ENCODE results near the gene SIRT3. TPM values are rescaled to one million over a fixed set of nuclear protein-coding genes. Genes with fewer than 3 reads are reported as not detected.

SIRT3 gene
- total and polyA plus RNA-seq, 2 of the 4 experiments (the other 2 are of a cell fraction), result 5.4 to 18.6 TPM

GRCh38 chr11:249062-249461 is 12.9 kb upstream of the SIRT3 start:
- Histone ChIP-seq H4K8ac (ENCODE audit: low read depth in 2 of 2, low read length in 2 of 2) (no peak overlapping the region), H3K79me1 (ENCODE audit: low read depth in 1 of 2, low read length in 2 of 2) (peaks cover 14% of the 10 kb centered on the region in 2 experiments; a peak in 3 of 4 replicates), H3K56ac (ENCODE audit: extremely low read depth, insufficient read depth, low read length) (no peak overlapping the region), H2AK9ac (replicated peaks; ENCODE audit: low read depth, low read length, poor library complexity) (no peak overlapping the region), H3K9me3 (ENCODE audit: control insufficient read depth, insufficient read depth, low read length) (no peaks in the 10 kb centered on the region), H2BK20ac (ENCODE audit: low read depth, low read length) (no peak overlapping the region), H3K36me3 (ENCODE audit: control insufficient read depth, insufficient read depth, low read length) (peaks cover 61% of the 10 kb centered on the region), H2AFZ (replicated peaks; ENCODE audit: low read length, poor library complexity) (no peak overlapping the region), H3K9me1 (ENCODE audit: insufficient read depth, low read length) (no peaks in the 10 kb centered on the region), H2AK5ac (ENCODE audit: low read depth, low read length) (no peak overlapping the region), H3K18ac (ENCODE audit: low read depth, low read length) (no peak overlapping the region), H2BK5ac (ENCODE audit: low read depth, low read length, poor library complexity, severe bottlenecking) (no peak overlapping the region), H3K27ac (ENCODE audit: insufficient read depth, low read length) (no peak overlapping the region), H3K9ac (ENCODE audit: low read depth, low read length) (no peak overlapping the region), H3K4me3 (ENCODE audit: insufficient read depth, low read depth, low read length) (no peak overlapping the region), H3K4me1 (ENCODE audit: control insufficient read depth, insufficient read depth, low read length) (no peaks in the 10 kb centered on the region), H3K4me2 (ENCODE audit: low read depth, low read length) (no peak overlapping the region), H3K4ac (ENCODE audit: low read depth, low read length) (no peak overlapping the region), H2BK120ac (ENCODE audit: low read depth, low read length) (no peak overlapping the region), H4K91ac (ENCODE audit: insufficient read depth, low read depth, low read length) (no peak overlapping the region), H4K5ac (ENCODE audit: low read depth, low read length) (no peak overlapping the region), H3K27me3 (ENCODE audit: control insufficient read depth, insufficient read depth, low read length) (no peaks in the 10 kb centered on the region), H3K14ac (replicated peaks; ENCODE audit: low read depth, low read length) (no peak overlapping the region), H2BK15ac (ENCODE audit: low read depth, low read length) (no peak overlapping the region), H3K23ac (ENCODE audit: low read depth, low read length) (no peak overlapping the region), H4K20me1 (ENCODE audit: insufficient read depth, low read length) (peaks cover 4% of the 10 kb centered on the region; the same call in 1 of the 2 replicates)
- TF ChIP-seq USF2 (IDR thresholded peaks at IDR 0.05; ENCODE audit: low read depth, low read length) (no peak), CHD1 (IDR thresholded peaks at IDR 0.05; ENCODE audit: low read depth, low read length) (no peak), POLR2A (IDR thresholded peaks at IDR 0.05; ENCODE audit: low read depth, low read length) (no peak), SMC3 (IDR thresholded peaks at IDR 0.05; ENCODE audit: low read depth, low read length) (no peak), CEBPB (IDR thresholded peaks at IDR 0.05; ENCODE audit: low read depth, low read length) (no peak), MAFK (IDR thresholded peaks at IDR 0.05; ENCODE audit: low read depth, low read length) (no peak), MAZ (IDR thresholded peaks at IDR 0.05; ENCODE audit: borderline replicate concordance, low read depth, low read length) (no peak), RCOR1 (IDR thresholded peaks at IDR 0.05; ENCODE audit: insufficient replicate concordance, low read length) (no peak), BHLHE40 (IDR thresholded peaks at IDR 0.05; ENCODE audit: low read depth, low read length) (no peak), RAD21 (IDR thresholded peaks at IDR 0.05; ENCODE audit: low read length) (no peak), CTCF (conservative IDR thresholded peaks at IDR 0.05; ENCODE audit: low read depth, low read length) (no peak), ELK1 (IDR thresholded peaks at IDR 0.05; ENCODE audit: borderline replicate concordance, low read depth, low read length) (no peak), RFX5 (IDR thresholded peaks at IDR 0.05; ENCODE audit: low read depth, low read length) (no peak), NFE2L2 (IDR thresholded peaks at IDR 0.05; ENCODE audit: low read depth, low read length) (no peak)
- ChIA-PET POLR2A (ENCODE audit: unreplicated experiment) (interaction anchor here (1.0 kb wide), 1 partner anchor 11 kb away, joined by 3 read pairs; no protein-coding TSS in a partner anchor), CTCF (no interaction called here)
- dilution Hi-C loops (cut with HindIII; ENCODE audit: low sequenced_read_pairs, unreplicated experiment), result no loop called here
- WGBS, 2 experiments (ENCODE audit: extremely low coverage in 2 of 2, insufficient read length in 1 of 2), result 96% methylated on average over 5 of the region's 8 CpGs; no CpG with 5 or more reads in 1 of the 2 experiments
- in situ Hi-C loops (cut with MboI; ENCODE audit: low sequenced_read_pairs), result no loop called here
- ATAC-seq (ENCODE audit: low read depth), result no peak
- DNase-seq, result no peak
- no TSS peak for BruUV-seq (replicated peaks)
- intact Hi-C loops (cut with micrococcal nuclease), result no loop called here

All from IMR-90 (cell line).